Skeletal muscle cell (primary cell): ENCODE data around the gene SPATA2.
"Not testable (repeated sequence)": the region's sequence is repeated elsewhere in the genome, so short reads cannot be mapped to it uniquely, and the experiment has no call there.

Experiments
- DNase-seq: peaks from one replicate; pipeline ENCODE4 v3.0.0-alpha.2; 2010; ENCODE audit warnings: low read depth
- H3K4me3 ChIP-seq: 2 replicates; pipeline ENCODE4 v1.5.1; 2011; ENCODE audit warnings: low read depth, mild to moderate bottlenecking, control low read depth, low read length, moderate library complexity

The SPATA2 gene, protein sequence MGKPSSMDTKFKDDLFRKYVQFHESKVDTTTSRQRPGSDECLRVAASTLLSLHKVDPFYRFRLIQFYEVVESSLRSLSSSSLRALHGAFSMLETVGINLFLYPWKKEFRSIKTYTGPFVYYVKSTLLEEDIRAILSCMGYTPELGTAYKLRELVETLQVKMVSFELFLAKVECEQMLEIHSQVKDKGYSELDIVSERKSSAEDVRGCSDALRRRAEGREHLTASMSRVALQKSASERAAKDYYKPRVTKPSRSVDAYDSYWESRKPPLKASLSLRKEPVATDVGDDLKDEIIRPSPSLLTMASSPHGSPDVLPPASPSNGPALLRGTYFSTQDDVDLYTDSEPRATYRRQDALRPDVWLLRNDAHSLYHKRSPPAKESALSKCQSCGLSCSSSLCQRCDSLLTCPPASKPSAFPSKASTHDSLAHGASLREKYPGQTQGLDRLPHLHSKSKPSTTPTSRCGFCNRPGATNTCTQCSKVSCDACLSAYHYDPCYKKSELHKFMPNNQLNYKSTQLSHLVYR

DNA sequence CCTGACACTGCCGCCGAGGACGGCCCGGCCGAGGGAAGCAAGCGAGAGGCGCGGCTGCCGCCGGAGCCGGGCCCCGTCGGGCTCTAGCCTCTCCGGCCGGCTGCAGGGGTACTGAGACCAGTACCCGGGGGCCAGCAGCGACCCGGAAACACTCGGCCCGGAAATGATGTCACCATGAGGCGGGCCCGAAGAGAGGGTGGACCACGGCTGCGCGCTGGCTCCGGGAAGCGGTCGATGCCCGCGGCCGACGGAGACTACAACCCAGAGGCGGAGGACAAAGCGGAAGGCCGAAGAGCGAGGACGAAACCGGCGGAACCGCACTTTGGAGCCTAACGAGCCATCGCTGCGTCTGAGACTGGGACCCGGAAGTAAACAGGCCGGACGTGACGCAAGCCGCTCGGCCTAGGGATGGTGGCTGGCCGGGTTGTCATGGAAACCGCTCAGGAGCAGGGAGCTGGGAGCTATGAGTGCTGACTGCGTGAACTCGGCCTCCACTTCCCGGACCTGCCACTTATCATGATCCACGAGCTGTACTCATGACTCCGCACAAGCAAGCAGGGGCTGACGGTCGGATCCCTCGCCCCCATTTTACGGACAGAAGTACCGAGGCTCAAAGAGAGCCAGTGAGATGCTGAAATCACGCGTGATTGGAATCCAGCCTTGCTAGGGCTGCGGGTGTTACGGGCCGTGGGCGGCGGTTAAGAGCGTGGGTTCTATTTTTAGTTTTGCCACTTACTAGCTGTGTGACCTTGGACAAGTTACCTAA lies at the start of gene SPATA2:
Gene SPATA2 (minus strand): TSS at position 150 of the 766 bp plus-strand sequence. CDS start 7,039 bp downstream, outside the sequence.
- H3K4me3 ChIP-seq, result peak within 1 kb of the TSS; percentile 62
- DNase-seq, result peak; percentile 84

DNA sequence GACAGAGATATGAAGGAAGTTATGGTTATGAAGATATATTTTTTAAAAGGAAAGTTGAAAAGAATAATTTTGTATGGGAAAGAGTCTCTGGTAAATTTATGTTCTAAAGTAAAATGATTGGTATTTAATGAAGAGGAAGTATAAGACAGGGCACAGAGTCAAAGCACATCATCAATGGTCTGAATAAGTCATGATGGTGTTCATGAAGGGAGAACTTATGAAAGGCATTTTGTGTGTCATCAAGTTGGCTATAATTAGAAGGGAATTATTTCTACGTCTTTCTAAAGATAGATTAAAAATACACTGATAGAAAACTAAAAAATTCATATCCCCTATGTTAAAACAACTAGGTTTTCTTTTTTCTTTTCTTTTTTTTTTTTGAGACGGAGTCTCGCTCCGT lies 46.1 kb upstream of the SPATA2 start:
- DNase-seq, result no peak
- no peak overlapping the region for H3K4me3 ChIP-seq

DNA sequence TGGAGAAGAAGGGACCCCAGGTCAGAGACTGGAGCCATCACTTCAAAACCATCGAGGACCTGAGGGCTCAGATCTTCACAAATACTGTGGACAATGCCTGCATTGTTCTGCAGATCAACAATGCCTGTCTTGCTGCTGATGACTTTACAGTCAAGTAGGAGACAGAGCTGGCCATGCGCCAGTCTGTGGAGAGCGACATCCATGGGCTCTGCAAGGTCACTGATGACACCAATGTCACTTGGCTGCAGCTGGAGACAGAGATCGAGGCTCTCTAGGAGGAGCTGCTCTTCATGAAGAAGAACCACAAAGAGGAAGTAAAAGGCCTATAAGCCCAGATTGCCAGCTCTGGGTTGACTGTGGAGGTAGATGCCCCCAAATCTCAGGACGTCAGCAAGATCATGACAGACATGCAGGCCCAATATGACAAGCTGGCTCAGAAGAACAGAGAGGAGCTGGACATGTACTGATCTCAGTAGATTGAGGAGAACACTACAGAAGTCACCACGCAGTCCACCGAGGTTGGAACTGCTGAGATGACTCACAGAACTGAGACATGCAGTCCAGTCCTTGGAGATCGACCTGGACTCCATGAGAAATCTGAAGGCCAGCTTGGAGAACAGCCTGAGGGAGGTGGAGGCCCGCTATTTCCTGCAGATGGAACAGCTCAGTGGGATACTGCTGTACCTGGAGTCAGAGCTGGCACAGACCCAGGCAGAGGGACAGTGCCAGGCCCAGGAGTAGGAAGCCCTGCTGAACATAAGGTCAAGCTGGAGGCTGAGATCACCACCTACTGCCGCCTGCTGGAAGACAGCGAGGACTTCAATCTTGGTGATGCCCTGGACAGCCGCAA lies 42.0 kb upstream of the SPATA2 start:
- DNase-seq, H3K4me3 ChIP-seq: not testable (repeated sequence)

DNA sequence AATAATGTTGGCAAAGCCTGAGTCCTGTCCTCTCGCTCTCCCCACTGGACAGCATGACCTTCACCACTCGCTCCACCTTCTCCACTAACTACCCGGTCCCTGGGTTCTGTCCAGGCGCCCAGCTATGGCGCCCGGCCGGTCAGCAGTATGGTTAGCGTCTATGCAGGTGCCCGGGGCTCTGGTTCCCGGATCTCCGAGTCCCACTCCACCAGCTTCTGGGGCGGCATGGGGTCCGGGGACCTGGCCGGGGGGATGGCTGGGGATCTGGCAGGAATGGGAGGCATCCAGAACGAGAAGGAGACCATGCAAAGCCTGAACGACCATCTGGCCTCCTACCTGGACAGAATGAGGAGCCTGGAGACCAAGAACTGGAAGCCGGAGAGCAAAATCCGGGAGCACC lies 41.4 kb upstream of the SPATA2 start:
- no peak for DNase-seq
- no peak overlapping the region for H3K4me3 ChIP-seq

DNA sequence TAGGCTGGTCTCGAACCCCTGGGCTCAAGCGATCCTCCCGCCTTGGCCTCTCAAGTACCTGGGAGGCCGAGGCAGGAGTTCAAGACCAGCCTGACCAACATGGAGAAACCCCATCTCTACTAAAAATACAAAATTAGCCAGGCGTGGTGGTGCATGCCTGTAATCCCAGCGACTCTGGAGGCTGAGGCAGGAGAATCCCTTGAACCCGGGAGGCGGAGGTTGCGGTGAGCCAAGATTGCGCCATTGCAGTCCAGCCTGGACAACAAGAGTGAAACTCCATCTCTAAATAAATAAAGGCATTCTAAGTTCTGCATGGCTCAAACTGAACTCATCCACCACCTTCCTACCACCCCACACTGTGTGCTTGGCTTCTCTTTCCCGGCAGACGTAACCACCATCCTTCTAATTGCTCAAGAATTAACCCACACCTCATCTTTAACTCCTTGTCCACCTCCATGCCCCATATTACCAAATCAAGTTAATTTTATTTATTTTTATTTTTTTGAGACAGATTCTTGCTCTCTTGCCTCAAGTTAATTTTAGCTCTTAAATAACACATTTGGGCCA lies 40.6 kb upstream of the SPATA2 start:
- H3K4me3 ChIP-seq, DNase-seq: not testable (repeated sequence)

DNA sequence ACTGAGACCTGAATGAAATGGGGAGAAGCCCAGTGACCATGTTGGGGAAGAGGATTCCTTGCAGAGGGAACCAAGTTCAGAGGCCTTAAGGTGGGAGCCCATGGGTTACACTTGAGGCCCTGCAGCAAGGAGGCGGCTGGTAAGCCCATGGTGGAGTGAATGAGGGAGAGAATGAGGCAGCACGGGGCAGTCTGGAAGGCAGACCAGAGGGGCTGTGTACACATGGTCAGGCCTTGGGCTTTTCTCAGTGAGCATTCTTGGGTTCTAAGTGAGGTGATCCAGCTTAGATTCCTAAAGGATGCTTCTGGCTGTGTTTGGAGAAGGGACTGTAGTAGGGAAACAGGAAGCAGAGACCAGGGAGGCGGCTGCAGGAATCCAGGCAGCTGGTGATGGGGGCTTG lies 39.8 kb upstream of the SPATA2 start:
- no peak overlapping the region for H3K4me3 ChIP-seq
- no peak for DNase-seq

DNA sequence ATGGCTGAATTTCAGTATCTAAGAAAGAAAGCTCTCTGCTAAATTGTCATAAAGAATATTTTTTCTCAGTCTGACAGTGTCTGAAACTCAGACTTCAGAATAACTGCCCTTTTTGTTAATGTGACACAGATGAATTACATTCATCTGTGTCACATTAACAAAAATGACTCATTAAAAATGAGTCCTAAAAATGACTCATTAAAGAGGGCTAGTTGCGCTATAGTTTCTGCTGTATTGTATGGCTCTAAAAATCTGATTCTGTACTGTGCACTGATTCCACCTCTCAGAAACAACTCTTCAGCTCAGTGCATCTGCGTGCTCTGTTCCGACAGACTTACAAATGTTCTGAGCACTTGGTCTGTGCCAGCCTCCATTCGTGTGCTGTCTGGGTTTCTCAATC lies 35.8 kb upstream of the SPATA2 start:
- DNase-seq, result no peak
- H3K4me3 ChIP-seq, result no peak overlapping the region

DNA sequence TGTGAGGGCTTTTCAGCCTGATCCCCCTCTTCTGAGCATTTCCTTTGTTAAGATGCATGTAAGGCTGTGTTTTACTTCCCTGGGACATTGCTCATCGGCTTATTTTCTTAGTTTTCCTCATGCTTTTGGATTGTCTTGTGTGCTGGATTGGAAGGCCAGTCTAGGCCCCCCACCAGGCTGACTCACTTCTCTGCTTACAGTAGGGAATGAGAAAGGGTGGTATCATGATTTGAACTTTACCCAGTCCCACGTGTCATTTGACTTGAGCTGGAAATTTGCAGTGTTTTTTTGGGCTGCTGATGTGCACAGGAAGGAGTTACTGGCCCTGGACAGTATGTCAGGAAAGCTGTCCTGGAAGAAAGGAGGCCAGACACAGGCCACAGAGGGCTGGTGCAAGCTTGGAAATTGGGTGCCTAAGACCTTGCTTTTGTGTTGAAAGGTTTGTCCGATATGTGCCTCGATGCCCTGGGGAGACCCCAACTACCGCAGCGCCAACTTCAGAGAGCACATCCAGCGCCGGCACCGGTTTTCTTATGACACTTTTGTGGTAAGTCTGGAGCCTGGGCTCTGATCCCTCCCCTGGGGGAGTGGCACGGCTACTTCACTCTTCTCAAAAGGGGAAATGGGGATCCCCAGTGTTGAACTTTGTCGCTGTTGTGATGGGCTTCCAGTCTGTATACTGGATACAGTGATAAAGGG lies 33.6 kb upstream of the SPATA2 start:
- DNase-seq, result peak; percentile 86
- H3K4me3 ChIP-seq, result no peak overlapping the region

DNA sequence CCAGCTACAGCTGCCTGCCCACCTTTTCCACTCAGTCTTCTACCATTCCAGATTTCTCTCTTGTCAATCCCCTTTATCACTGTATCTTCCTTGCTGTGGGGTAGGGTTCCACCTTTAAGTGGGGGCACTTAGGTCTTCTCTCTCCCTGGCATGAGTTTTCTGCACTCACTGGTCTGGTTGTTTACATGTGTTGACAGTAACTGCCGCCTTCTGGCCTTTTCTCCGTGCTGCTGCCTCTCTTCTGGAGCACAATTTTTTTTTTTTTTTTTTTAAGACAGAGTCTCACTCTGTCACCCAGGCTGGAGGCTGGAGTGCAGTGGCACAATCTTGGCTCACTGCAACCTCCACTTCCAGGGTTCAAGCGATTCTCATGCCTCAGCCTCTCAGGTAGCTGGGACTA lies 32.8 kb upstream of the SPATA2 start:
- H3K4me3 ChIP-seq, result no peak overlapping the region
- no peak for DNase-seq

DNA sequence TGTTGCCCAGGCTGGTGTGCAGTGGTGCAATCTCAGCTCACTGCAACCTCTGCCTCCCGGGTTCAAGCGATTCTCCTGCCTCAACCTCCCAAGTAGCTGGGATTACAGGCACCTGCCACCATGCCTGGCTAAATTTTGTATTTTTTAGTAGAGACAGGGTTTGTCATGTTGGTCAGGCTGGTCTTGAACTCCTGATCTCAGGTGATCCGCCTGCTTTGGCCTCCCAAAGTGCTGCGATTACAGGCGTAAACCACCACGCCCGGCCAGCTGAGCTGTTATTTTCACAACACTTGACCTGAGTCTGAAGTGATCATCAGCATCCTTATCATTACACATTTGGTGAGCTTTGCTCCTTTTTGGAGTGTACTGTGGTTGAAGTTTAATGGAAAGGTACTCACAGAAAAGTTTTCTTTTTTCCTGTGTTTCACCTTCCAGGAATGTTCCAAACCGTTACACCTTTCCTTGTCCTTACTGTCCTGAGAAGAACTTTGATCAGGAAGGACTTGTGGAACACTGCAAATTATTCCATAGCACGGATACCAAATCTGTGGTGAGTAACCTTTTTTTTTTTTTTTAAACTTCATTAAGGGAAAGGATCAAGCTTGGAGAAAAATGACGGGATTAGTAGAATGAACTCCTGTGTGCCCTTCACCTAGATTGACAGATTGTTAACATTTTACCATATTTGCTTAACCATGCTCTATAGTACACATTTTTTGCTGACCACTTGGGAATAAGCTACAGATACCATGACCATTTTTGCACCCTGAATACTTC lies 30.6 kb upstream of the SPATA2 start:
- no peak overlapping the region for H3K4me3 ChIP-seq
- no peak for DNase-seq

DNA sequence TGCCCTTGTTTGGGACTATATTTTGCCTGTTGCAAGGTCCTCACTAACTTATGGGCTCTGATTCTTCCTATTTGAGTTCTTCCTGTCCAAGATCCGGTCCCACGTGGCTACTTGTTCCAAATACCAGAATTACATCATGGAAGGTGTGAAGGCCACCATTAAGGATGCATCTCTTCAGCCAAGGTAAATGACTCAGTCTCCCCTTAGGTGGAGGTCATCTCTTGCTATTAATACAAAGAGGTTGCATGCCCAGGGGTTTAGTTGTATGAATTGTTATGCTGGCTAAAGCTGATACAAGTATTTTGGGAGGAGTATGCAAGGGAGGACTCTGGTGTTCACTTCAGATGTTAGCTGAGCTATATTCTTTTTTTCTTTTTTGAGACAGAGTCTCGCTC lies 30.0 kb upstream of the SPATA2 start:
- no peak overlapping the region for H3K4me3 ChIP-seq
- DNase-seq, result no peak

DNA sequence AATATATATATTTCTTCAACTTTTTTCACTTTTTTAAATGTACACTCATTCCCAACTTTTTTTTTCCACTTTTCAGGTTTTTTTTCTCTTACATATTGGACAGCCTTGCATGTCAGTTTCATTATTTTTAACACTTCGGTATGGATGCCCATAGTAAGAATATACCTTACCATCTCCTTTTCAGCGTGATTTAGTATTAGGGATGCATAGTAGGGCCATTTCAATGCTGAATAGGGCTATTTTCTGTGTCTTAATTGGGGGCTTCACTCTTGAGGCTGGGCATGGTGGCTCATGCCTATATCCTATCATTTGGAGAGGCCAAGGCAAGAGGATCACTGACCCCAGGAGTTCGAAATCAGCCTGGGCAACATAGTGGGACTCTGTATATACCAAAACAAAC lies 27.6 kb upstream of the SPATA2 start:
- no peak for DNase-seq
- H3K4me3 ChIP-seq, result no peak overlapping the region

DNA sequence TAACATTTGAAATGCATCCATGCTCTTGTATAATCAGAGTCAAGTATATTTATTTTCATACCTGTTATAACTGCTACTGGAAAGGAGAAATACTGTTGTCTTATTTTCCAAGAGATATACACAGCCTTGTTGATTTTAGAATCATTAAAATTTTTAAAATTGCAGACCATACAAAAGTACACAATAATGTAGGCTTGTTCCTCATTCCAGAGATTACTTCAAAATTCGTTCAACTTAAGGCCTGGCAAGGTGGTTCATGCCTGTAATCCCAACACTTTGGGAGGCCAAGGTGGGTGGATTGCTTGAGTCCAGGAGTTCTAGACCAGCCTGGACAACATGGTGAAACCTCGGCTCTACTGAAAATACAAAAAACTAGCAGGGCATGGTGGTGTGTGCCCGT lies 27.0 kb upstream of the SPATA2 start:
- no peak overlapping the region for H3K4me3 ChIP-seq
- no peak for DNase-seq

DNA sequence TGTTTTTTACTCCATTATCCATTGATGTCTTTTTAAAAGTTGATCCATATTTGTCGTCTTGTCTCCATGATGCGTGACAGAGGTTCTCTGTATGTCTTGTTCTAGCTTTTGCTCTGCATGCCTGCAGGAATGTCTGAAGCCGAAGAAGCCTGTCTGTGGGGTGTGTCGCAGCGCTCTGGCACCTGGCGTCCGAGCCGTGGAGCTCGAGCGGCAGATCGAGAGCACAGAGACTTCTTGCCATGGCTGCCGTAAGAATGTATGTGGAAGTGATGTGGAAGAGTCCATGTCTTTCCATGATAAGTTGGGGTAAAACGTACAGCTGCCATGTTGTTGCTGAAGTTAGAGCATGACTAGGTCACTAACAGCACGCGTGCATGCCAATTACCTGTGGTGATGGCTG lies 26.1 kb upstream of the SPATA2 start:
- no peak for DNase-seq
- H3K4me3 ChIP-seq, result no peak overlapping the region

DNA sequence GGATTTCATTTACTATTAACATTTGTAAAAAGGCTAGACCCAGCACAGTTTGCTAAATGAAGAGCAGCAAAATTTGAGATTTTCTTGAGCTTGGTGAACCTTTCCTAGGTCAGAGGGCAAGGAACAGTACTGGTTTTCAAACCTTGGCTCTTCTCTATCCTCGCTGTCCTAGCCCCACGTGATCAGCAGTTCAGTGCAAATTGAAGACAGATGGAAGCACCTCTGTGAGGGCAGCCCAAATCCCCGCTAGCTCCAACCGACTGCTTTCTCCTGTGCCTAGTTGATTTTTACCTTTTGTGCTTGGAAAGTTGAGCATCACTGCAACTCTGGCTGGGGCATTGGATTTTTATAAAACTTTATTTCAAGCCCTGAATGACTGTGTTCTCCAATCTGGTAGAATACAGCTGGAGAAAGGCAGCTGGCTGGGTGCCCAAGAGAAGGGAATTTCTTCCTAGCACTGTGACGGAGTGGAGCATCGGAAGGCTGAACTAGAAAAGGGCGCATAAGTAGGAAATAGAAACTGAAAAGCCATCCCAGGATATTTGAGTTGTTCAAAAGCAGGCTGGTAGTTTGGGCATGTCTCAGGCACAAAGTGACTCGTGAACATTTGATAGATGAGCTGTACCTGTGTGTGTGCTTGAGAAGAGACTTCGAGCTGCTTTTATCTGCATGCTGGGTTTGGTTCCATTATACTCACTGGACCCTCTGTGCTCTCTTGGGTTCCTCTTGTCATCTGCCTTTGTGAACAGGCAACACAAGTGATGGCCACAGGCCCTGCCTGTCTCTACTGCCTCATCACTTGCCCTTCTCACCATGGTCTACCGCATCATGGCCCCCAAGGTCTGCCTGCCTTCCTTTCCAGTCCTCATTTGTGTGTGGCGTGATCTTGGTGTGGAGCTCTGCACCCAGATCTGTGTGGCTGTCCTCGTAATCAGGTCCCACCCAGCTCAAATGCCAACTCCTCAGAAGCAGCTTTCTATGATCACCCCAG lies 23.1 kb upstream of the SPATA2 start:
- DNase-seq, result no peak
- peak overlapping the region; percentile 69 for H3K4me3 ChIP-seq

DNA sequence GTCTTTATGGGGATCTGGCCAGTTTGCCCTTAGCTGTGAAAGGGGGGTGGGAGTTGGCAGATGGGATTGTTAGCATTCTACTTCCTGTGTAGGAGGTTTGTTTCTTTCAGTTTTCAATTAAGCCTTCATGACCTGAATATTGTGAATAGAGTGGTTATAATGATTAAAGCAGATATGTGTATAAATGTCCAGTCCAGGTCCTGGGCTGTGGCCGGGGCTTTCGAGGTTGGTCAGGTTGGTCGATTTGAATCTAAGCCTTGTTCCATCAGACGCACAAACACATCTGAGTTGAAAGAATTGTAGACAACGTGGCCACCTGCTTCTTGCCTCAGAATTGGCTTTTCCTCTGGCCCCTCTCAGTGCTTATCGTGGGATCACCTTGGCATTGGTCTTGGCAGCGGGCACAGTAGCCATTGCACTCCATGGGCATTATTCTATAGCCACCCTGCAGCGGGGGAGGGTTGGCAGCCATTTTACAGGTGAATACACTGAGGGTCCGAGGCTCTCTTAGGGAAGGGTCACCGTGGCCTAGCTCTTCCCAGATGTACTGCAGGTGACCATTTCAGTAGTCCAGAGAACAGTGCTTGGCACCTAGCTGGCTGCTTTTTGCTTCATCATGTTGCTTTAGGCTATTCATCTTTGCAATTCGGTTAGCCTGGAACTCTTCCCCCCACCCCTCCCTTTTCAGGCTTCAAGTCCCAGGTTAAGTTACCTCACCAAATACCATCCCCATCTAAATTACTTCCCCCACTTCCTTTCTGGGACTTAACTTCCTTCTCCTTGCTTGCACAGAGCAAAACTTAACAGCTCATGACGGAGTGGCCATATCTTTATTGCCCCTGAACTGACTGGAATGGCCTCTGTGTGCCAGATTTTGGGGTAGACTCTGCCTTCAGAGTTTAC lies 21.9 kb upstream of the SPATA2 start:
- no peak for DNase-seq
- H3K4me3 ChIP-seq, result peak overlapping the region; percentile 69
